Prostate gland (tissue), 2 donors: ENCODE data around the gene SNRNP70. TPM values are rescaled to one million over a fixed set of nuclear protein-coding genes. Genes with fewer than 3 reads are reported as not detected.

Experiments
- DNase-seq: peaks from one replicate; pipeline ENCODE4 v3.0.0-alpha.2; 2019; ENCODE audit warnings: low spot score
- H3K27ac ChIP-seq, 2 donors: fragments of 200-600 bp; sonication (generic); 2 replicates each; pipeline ENCODE4 v1.5.1; 2017 to 2019
- H3K27me3 ChIP-seq: fragments of 200-600 bp; sonication (generic); replicated peaks from 2 replicates; pipeline ENCODE4 v1.5.1; 2019; ENCODE audit not compliant: insufficient read depth
- H3K36me3 ChIP-seq, 2 donors: fragments of 200-600 bp; sonication (generic); 1 replicate in 1 of 2; 2 replicates in 1 of 2; pipeline versions ENCODE4 v1.5.1 to v1.8.1; 2017 to 2019
- H3K4me1 ChIP-seq: fragments of 200-600 bp; sonication (generic); replicated peaks from 2 replicates; pipeline ENCODE4 v1.5.1; 2019
- H3K4me3 ChIP-seq, 2 donors: fragments of 200-600 bp; sonication (generic); 2 replicates each; pipeline ENCODE4 v1.5.1; 2017 to 2019
- H3K9me3 ChIP-seq: fragments of 200-600 bp; sonication (generic); 2 replicates; pipeline ENCODE4 v1.5.1; 2017
- CTCF ChIP-seq, 4 experiments: fragments of 200-600 bp in 2 of 4; fragments of 450-650 bp in 2 of 4; sonication (generic) in 2 of 4; IDR thresholded peaks; 1 replicate in 3 of 4; 2 replicates in 1 of 4; pipeline ENCODE4 v1.5.1; 2016 to 2019; ENCODE audit warnings: antibody characterized with exemption in 4 of 4, mild to moderate bottlenecking in 2 of 4, moderate library complexity in 2 of 4
- POLR2A ChIP-seq: fragments of 450-650 bp; IDR thresholded peaks from one replicate; pipeline ENCODE4 v1.6.1; 2016; ENCODE audit warnings: antibody characterized with exemption, mild to moderate bottlenecking
- POLR2AphosphoS5 ChIP-seq: sonication (generic); formaldehyde crosslinking; IDR thresholded peaks from one replicate; pipeline ENCODE4 v1.6.1; 2017; ENCODE audit warnings: antibody characterized with exemption
- WGBS: methylation state at CpG from one replicate; pipeline ENCODE4 v1.1.5; 2018; 5-methylcytosine and 5-hydroxymethylcytosine counted together
- intact Hi-C: fragments of 100-400 bp; cut with DNase I; formaldehyde crosslinking; loops from one replicate; pipeline ENCODE4 v1.14.2; 2022
- total RNA-seq, 2 donors: library from RNA; depleted of rRNA; stranded (reverse); fragments of >200 nt; gene quantifications; one replicate each; pipeline ENCODE4 v1.1.0, GENCODE V29; 2016

SNRNP70 gene
- total RNA-seq, 2 donors from 2014 or later: 318 to 391 TPM

GRCh38 chr19:49114630-49115363 lies 29.5 kb downstream of the SNRNP70 start:
- Histone ChIP-seq H3K36me3 (no peaks in the 10 kb centered on the region), H3K27me3 (no peaks in the 10 kb centered on the region), H3K9me3 (no peaks in the 10 kb centered on the region), H3K4me3 (peak overlapping the region; percentile 75 to 92), H3K4me1 (peaks cover 9% of the 10 kb centered on the region), H3K27ac (peak overlapping the region; percentile 82 to 89)
- DNase-seq: peak; percentile 71
- intact Hi-C loops: loop anchor here (5.0 kb wide), 1 partner anchor 38 kb away; no protein-coding TSS in a partner anchor
- 9% methylated on average over 53 of the region's 68 CpGs for whole genome bisulfite sequencing
- TF ChIP-seq POLR2AphosphoS5 (peak; percentile 73), POLR2A (peak; percentile 57), CTCF (IDR thresholded peaks at IDR 0.05) (no peak)

- Histone ChIP-seq H3K36me3 (no peaks in the 10 kb centered on the region), H3K4me1 (peaks cover 14% of the 10 kb centered on the region), H3K9me3 (no peaks in the 10 kb centered on the region), H3K27ac (no peak overlapping the region), H3K4me3 (no peak overlapping the region), H3K27me3 (no peaks in the 10 kb centered on the region)
- intact Hi-C loops: loop anchor here (5.0 kb wide), 1 partner anchor 36 kb away; no protein-coding TSS in a partner anchor
- TF ChIP-seq POLR2AphosphoS5: no peak
- WGBS: 67% methylated on average over 1 of the region's 1 CpG
- no peak for DNase-seq
Observed at GRCh38 chr19:49116544-49116943, 31.3 kb downstream of the SNRNP70 start.

GRCh38 chr19:49117677-49118564 lies 32.7 kb downstream of the SNRNP70 start:
- TF ChIP-seq POLR2AphosphoS5 (no peak), CTCF (IDR thresholded peaks at IDR 0.05) (no peak)
- intact Hi-C loops: loop anchor here (5.0 kb wide), 1 partner anchor 34 kb away; no protein-coding TSS in a partner anchor
- peaks cover 14% of the 10 kb centered on the region for H3K4me1 ChIP-seq
- H3K36me3 ChIP-seq: no peaks in the 10 kb centered on the region
- no peak for DNase-seq
- 67% methylated on average over 26 of the region's 26 CpGs for WGBS
- H3K4me3 ChIP-seq: peak overlapping the region; percentile 55 to 58
- no peaks in the 10 kb centered on the region for H3K27me3 ChIP-seq
- no peaks in the 10 kb centered on the region for H3K9me3 ChIP-seq
- peak overlapping the region; percentile 95 to 97 for H3K27ac ChIP-seq

- peak; percentile 94 for DNase-seq
- intact Hi-C loops: loop anchor here (5.0 kb wide), 1 partner anchor 34 kb away; no protein-coding TSS in a partner anchor
- TF ChIP-seq POLR2A: peak; percentile 63
- TF ChIP-seq CTCF (IDR thresholded peaks at IDR 0.05): peak in 3 of 4 experiments; percentile 14 to 42 (median 31)
- TF ChIP-seq POLR2AphosphoS5: peak; percentile 85
- Histone ChIP-seq H3K4me3 (peak within 1 kb of the TSS; percentile 55 to 58), H3K27me3 (no peaks in the 10 kb centered on the region), H3K27ac (peak within 1 kb of the TSS; percentile 95 to 97), H3K9me3 (no peaks in the 10 kb centered on the region), H3K4me1 (peaks cover 14% of the 10 kb centered on the region), H3K36me3 (no peaks in the 10 kb centered on the region)
- 1% methylated on average over 52 of the region's 85 CpGs for WGBS
Observed at GRCh38 chr19:49118565-49119410, 33.5 kb downstream of the SNRNP70 start, which contains the start of gene C19orf73. TSS of gene C19orf73 (minus strand) at chr19:49119143. CDS start at chr19:49119022, 121 bp downstream.
